Dendritic cell treated with granulocyte-macrophage colony-stimulating factor and Interleukin-4, amounts not matched to agents 40 ng/mL and 50 ng/mL, for 4 days (primary cell): ENCODE results near the gene TFB1M.
"Not testable (repeated sequence)": the region's sequence is repeated elsewhere in the genome, so short reads cannot be mapped to it uniquely, and the experiment has no call there.

Experiments used
- H3K27ac Mint-ChIP-seq: one replicate; pipeline ENCODE4 v1.8.0; 2022; ENCODE audit warnings: mild to moderate bottlenecking, mixed read lengths
- H3K27me3 Mint-ChIP-seq: one replicate; pipeline ENCODE4 v1.8.0; 2022; ENCODE audit warnings: mild to moderate bottlenecking, mixed read lengths
- H3K36me3 Mint-ChIP-seq: one replicate; pipeline ENCODE4 v1.8.0; 2022; ENCODE audit warnings: low read depth, mixed read lengths
- H3K4me1 Mint-ChIP-seq: one replicate; pipeline ENCODE4 v1.8.0; 2022; ENCODE audit warnings: low read depth, mixed read lengths
- H3K4me3 Mint-ChIP-seq: one replicate; pipeline ENCODE4 v1.8.0; 2022; ENCODE audit warnings: mild to moderate bottlenecking, moderate library complexity, mixed read lengths
- H3K9me3 Mint-ChIP-seq: one replicate; pipeline ENCODE4 v1.8.0; 2022; ENCODE audit warnings: mixed read lengths
- intact Hi-C: fragments of 100-400 bp; cut with micrococcal nuclease; formaldehyde crosslinking; loops from one replicate; pipeline ENCODE4 v1.15.0; 2022

The TFB1M gene

DNA sequence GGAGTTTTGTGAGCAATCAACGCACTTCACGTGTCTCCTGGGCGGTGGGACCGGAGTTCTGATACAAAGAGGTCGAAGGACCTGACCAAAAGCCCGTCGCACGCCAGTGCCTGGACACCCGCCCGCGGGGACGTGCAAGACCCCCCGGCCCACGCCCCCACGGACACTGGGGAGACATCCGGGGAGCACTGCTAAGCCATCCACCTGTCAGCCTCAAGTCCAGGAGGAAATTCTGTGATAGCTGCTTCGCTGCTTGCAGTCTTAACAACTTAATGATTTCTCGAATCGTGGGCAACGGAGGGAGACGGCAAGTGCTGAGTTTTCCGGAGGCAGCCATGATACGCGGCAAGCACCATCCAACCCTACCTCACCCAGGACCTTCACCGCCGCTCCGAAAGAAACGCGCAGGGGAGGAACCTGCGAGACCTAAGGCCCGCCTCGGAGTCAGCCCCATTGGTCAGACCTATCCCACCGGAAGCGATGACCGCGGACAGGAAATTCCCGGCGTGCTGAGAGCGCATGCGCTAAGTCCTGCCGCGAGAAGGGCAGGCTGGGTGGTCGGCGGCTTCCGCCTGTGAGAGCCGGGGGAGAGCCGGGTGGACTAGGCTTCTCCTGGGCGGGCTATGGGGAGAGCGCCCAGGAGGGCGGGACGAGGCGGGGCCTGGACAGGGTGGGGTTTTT, at the start of gene TFB1M:
Gene TFB1M (minus strand): TSS at position 393 of the 681 bp plus-strand sequence. CDS start 56 bp downstream, at position 337.
- H3K9me3 Mint-ChIP-seq: no peaks in the 10 kb centered on the region
- H3K27me3 Mint-ChIP-seq: no peaks in the 10 kb centered on the region
- peaks cover 18% of the 10 kb centered on the region for H3K4me1 Mint-ChIP-seq
- intact Hi-C loops: loop anchor here (5.0 to 10.0 kb wide), 2 partner anchors 989 to 1468 kb away; no protein-coding TSS in a partner anchor
- H3K4me3 Mint-ChIP-seq: peak within 1 kb of the TSS; percentile 97
- H3K36me3 Mint-ChIP-seq: peaks cover 28% of the 10 kb centered on the region
- peak within 1 kb of the TSS; percentile 97 for H3K27ac Mint-ChIP-seq

DNA sequence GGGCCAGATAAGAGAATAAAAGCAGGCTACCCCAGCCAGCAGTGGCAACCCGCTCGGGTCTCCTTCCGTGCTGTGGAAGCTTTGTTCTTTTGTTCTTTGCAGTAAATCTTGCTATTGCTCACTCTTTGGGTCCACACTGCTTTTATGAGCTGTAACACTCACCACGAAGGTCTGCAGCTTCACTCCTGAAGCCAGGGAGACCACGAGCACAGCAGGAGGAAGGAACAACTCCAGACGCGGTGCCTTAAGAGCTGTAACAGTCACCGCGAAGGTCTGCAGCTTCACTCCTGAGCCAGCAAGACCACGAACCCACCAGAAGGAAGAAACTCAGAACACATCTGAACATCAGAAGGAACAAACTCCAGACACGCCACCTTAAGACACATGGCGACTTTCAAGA, 49.7 kb upstream of the TFB1M start:
- H3K4me1 Mint-ChIP-seq, H3K4me3 Mint-ChIP-seq, H3K27me3 Mint-ChIP-seq, H3K27ac Mint-ChIP-seq, intact Hi-C loops, H3K9me3 Mint-ChIP-seq, H3K36me3 Mint-ChIP-seq: not testable (repeated sequence)

DNA sequence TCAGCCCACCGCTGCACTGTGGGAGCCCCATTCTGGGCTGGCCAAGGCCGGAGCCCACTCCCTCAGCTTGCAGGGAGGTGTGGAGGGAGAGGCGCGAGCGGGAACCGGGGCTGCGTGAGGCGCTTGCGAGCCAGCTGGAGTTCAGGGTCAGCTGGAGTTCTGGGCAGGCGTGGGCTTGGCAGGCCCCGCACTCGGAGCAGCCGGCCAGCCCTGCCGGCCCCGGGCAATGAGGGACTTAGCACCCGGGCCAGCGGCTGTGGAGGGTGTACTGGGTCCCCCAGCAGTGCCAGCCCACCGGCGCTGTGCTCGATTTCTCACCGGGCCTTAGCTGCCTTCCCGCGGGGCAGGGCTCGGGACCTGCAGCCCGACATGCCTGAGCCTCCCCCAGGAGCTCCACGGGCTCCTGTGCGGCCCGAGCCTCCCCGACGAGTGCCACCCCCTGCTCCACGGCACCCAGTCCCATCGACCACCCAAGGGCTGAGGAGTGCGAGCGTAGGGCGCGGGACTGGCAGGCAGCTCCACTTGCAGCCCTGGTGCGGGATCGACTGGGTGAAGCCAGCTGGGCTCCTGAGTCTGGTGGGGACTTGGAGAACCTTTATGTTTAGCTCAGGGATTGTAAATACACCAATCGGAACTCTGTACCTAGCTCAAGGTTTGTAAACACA, 48.8 kb upstream of the TFB1M start:
- H3K4me3 Mint-ChIP-seq, H3K36me3 Mint-ChIP-seq, intact Hi-C loops, H3K4me1 Mint-ChIP-seq, H3K27ac Mint-ChIP-seq, H3K9me3 Mint-ChIP-seq, H3K27me3 Mint-ChIP-seq: not testable (repeated sequence)

DNA sequence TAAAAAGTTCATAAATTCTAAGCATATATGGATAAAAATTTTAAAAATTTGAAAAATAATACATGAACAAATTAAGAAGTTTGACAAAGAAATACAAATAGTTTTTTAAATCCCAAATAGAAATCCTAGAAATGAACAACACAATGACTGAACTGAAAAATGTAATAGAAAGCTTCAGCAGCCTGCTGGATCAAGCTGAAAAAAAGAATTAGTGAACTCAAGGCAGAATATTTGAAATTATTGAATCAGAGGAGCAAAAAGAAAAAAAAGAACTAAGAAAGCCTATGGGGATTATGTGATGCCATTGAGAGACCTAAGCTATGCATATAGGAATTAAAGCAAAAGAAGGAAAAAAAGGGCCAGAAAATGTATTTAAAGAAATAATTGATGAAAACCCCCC, 39.9 kb upstream of the TFB1M start:
- Mint-ChIP-seq H3K4me3 (no peak overlapping the region), H3K27ac (no peak overlapping the region), H3K27me3 (no peaks in the 10 kb centered on the region), H3K36me3 (peaks cover 6% of the 10 kb centered on the region), H3K9me3 (peaks cover 24% of the 10 kb centered on the region), H3K4me1 (no peaks in the 10 kb centered on the region)
- intact Hi-C loops: no loop called here

DNA sequence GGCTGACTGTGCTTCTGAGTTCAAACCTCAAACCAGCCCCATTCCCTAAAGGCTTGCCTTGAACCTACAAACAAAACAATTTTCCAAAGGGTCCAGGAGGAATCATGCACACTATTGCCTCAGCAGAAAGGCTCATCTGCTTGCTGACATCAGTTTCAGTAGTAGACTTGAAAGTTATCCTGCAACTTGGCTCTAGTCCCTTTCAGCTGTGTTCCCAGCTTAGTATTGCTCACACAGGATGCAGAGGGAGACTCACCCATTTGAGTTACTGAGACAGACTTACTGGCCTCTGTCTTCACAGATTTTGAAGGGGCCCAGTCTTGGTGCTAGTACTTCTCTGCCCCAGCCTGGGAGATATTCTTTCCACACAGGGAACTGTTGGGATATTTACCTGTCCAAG, 38.5 kb upstream of the TFB1M start:
- H3K27ac Mint-ChIP-seq: no peak overlapping the region
- H3K4me3 Mint-ChIP-seq: no peak overlapping the region
- intact Hi-C loops: no loop called here

DNA sequence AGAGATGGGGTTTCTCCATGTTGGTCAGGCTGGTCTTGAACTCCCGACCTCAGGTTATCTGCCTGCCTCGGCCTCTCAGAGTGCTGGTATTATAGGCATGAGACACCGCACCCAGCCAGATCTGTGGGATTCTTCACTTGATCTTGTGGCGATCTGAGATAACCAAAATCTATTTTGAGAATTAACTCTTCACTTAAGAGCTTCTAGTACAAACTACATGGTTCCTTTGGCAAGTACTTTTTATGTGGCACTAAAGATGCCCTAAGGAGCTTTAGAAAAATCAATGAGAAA, 37.8 kb upstream of the TFB1M start:
- intact Hi-C loops: no loop called here
- Mint-ChIP-seq H3K36me3 (peaks cover 6% of the 10 kb centered on the region), H3K27ac (no peak overlapping the region), H3K4me3 (no peak overlapping the region), H3K4me1 (no peaks in the 10 kb centered on the region), H3K27me3 (no peaks in the 10 kb centered on the region), H3K9me3 (peaks cover 39% of the 10 kb centered on the region)

More for the DNA sequence above, 38.5 kb upstream of the TFB1M start:
- no peaks in the 10 kb centered on the region for H3K4me1 Mint-ChIP-seq
- no peaks in the 10 kb centered on the region for H3K27me3 Mint-ChIP-seq
- H3K9me3 Mint-ChIP-seq: peaks cover 32% of the 10 kb centered on the region
- H3K36me3 Mint-ChIP-seq: peaks cover 6% of the 10 kb centered on the region

DNA sequence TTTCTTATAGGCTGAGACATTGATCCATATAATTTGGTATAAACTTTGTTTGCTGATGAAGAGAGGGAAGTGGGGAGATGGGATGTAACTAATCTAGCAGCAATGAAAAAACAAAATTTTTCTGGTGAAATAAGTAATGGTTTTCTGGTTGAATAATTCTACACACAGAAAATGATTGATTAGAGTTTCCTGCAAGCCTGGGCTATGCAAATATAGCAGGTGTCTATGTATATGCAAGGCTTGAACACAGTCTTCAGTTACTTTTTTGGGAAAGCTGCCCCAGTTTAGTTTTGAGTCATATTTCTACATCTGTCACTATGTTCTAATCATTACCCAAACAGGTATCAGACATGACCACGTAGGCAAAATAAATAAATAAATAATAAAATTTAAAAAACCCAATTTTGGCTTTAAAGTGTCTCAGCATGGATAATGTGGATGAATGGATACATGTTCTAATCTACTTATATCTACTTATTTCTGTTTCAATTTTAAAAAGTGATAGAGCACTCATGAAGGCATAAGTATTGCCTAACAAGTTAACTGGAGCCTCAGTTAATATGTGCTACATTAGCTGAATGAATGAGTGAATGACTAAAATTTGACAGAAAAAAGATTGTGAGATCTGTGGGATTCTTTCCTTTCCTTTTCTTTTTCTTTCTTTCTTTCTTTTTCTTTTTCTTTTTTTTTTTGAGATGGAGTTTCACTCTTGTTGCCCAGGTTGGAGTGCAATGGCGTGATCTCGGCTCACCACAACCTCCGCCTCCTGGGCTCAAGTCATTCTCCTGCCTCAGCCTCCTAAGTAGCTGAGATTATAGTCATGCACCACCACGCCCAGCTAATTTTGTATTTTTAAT, 37.2 kb upstream of the TFB1M start:
- no peak overlapping the region for H3K27ac Mint-ChIP-seq
- no peaks in the 10 kb centered on the region for H3K4me1 Mint-ChIP-seq
- intact Hi-C loops: no loop called here
- H3K27me3 Mint-ChIP-seq: no peaks in the 10 kb centered on the region
- H3K4me3 Mint-ChIP-seq: no peak overlapping the region
- peaks cover 6% of the 10 kb centered on the region for H3K36me3 Mint-ChIP-seq
- H3K9me3 Mint-ChIP-seq: peaks cover 44% of the 10 kb centered on the region

DNA sequence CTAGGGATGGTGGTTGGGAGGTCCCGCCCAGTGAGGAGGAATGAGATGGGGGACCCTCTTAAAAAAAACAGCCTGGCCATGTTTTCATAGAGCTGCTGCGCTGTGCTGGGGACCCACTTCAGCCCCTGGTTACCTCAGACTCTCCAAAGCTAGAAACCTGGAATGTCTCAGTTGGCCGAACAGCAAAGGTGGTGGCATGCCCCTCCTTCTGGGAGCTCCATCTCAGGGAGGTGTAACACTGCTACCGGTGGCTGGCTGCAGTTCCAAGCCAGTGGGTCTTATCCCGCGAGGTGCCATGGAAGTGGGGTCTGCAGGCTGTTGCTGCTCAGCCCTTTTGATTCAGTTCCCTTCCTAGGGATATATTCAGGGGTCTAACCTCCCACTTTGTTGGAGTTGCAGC, 35.7 kb upstream of the TFB1M start:
- H3K27ac Mint-ChIP-seq: no peak overlapping the region
- H3K36me3 Mint-ChIP-seq: peaks cover 6% of the 10 kb centered on the region
- H3K27me3 Mint-ChIP-seq: no peaks in the 10 kb centered on the region
- peaks cover 53% of the 10 kb centered on the region for H3K9me3 Mint-ChIP-seq
- no peak overlapping the region for H3K4me3 Mint-ChIP-seq
- intact Hi-C loops: no loop called here
- H3K4me1 Mint-ChIP-seq: no peaks in the 10 kb centered on the region

DNA sequence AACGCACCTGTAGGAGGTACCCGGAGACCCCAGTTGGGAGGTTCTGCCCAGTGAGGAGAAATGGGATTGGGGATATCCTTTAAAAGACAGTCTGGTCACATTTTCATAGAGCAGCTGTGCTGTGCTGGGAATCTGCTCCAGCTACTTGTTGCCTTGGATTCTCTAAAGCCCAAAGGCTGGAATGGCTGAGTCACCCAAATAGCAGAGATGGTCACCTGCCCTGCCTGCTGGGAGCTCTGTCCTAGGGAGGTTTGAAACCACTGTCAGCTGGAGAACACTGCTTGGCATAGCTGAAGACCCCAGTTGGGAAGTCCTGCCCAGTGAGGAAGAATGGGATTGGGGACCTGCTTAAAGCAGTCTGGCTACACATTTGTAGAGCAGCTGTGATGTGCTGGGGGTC, 34.8 kb upstream of the TFB1M start:
- Mint-ChIP-seq H3K4me3 (no peak overlapping the region), H3K4me1 (no peaks in the 10 kb centered on the region)

DNA sequence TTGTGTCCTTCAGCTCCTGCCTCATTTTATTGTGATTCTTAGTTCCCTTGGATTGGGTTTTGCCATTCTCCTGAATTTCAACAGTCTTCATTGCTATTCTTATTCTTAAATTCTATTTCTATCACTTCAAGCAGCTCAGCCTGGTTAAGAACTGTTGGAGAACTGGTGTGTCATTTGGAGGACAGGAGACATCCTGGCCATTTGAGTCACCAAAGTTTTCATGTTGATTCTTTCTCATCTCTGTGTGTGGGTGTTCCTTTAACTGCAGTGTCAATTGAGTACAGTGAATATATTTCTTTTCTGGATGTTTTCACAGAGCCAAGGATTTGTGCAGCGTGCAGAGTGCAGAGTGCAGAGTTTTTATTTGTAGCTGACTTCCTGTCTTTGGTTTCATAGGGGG, 33.5 kb upstream of the TFB1M start:
- Mint-ChIP-seq H3K4me3 (no peak overlapping the region), H3K27me3 (no peaks in the 10 kb centered on the region), H3K36me3 (no peaks in the 10 kb centered on the region), H3K9me3 (peaks cover 35% of the 10 kb centered on the region), H3K4me1 (no peaks in the 10 kb centered on the region), H3K27ac (no peak overlapping the region)
- intact Hi-C loops: no loop called here

More for the DNA sequence above, 34.8 kb upstream of the TFB1M start:
- intact Hi-C loops: no loop called here
- peaks cover 45% of the 10 kb centered on the region for H3K9me3 Mint-ChIP-seq
- no peak overlapping the region for H3K27ac Mint-ChIP-seq
- no peaks in the 10 kb centered on the region for H3K27me3 Mint-ChIP-seq
- H3K36me3 Mint-ChIP-seq: peaks cover 3% of the 10 kb centered on the region

DNA sequence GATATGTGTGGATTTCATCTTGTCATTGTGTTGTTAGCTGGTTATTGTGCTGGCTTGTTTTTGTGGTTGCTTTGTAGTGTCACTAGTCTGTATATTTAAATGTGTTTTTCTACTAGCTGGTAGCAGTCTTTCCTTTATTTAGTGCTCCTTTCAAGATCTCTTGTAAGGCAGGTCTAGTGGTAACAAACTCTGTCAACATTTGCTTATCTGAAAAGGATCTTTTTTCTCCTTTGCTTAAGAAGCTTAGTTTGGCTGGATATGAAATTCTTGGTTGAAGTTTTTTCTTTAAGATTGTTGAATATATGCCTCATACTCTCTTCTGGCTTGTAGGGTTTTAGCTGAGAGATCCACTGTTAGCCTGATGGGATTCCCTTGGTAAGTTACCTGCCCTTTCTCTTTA, 32.7 kb upstream of the TFB1M start:
- intact Hi-C loops: no loop called here
- Mint-ChIP-seq H3K27ac (no peak overlapping the region), H3K4me3 (no peak overlapping the region), H3K9me3 (peaks cover 35% of the 10 kb centered on the region), H3K27me3 (no peaks in the 10 kb centered on the region), H3K4me1 (no peaks in the 10 kb centered on the region), H3K36me3 (no peaks in the 10 kb centered on the region)

DNA sequence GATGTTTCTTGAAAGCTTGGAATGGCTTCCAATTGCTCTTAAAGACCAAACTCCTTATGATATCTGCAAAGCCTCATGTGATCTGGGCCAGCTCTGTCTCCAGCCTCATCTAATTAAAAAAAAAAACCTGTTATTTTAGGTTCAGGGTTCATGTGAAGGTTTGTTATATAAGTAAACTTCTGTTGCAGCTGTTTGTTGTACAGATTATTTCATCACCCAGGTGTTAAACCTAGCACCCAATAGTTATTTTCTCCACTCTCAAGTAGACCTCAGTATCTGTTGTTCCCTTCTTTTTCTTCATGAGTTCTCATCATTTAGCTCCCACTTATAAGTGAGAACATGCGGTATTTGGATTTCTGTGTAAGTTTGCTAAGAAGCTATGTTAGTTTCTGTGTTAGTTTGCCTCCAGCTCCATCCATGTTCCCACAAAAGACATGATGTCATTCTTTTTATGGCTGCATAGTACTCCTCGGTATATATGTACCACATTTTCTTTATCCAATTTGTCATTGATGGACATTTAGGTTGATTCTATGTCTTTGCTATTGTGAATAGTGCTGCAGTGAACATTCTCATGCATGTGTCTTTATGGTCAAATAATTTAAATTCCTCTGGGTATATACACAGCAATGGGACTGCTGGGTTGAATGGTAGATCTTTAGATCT, 30.2 kb upstream of the TFB1M start:
- intact Hi-C loops: no loop called here
- Mint-ChIP-seq H3K4me1 (peaks cover 6% of the 10 kb centered on the region), H3K4me3 (no peak overlapping the region), H3K9me3 (peaks cover 44% of the 10 kb centered on the region), H3K27ac (no peak overlapping the region), H3K27me3 (no peaks in the 10 kb centered on the region), H3K36me3 (no peaks in the 10 kb centered on the region)

DNA sequence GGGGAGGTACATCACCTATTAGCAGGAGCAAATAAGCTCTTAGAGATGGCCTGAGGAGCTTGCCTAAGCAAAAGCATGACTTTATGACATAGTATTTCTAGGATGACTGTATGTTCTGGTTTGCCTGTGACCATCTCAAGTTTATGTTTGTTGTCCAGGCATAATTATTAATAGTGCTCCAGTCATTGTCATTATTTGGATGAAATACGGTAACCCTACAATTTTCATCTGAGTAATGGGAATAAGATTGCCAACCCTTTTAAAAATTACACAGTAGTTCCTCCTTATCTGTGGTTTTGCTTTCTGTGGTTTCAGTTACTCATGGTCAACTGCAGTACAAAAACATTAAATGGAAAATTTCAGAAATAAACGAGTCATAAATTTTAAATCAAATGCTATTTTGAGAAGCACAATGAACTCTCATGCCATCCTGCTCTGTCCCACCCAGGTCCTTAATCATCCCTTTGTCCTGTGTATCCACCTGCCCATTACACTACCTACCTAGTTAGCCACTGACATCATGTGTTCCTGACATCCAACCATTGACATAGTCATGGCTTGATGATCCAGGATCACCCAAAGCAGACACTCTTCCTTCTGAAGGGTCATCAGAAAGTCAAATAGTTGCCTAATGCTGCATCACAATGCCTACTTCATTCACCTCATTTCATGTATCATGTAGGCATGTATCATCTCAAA, 27.0 kb upstream of the TFB1M start:
- H3K27ac Mint-ChIP-seq: no peak overlapping the region
- no peaks in the 10 kb centered on the region for H3K27me3 Mint-ChIP-seq
- peaks cover 43% of the 10 kb centered on the region for H3K9me3 Mint-ChIP-seq
- peaks cover 6% of the 10 kb centered on the region for H3K4me1 Mint-ChIP-seq
- intact Hi-C loops: no loop called here
- no peaks in the 10 kb centered on the region for H3K36me3 Mint-ChIP-seq
- H3K4me3 Mint-ChIP-seq: no peak overlapping the region
